Stimulated activated memory B cell treated with anti-CD40 and anti-IgM and Interleukin-4, amounts not matched to agents 10 μg/mL and 1 μg/mL and 100 μg/mL, for 72 hours (primary cell): ENCODE results near the gene NR2E3.
"Not testable (repeated sequence)": the region's sequence is repeated elsewhere in the genome, so short reads cannot be mapped to it uniquely, and the experiment has no call there.

Experiments used
- ATAC-seq: fragments of 150-1000 bp; cut with Tn5 transposase; 2 replicates; pipeline ENCODE4 v1.10.0; 2021
- H3K27ac Mint-ChIP-seq: one replicate; pipeline ENCODE4 v1.8.0; 2022; ENCODE audit warnings: mild to moderate bottlenecking, mixed read lengths
- H3K27me3 Mint-ChIP-seq: one replicate; pipeline ENCODE4 v1.8.0; 2022; ENCODE audit warnings: mixed read lengths
- H3K36me3 Mint-ChIP-seq: one replicate; pipeline ENCODE4 v1.8.0; 2022; ENCODE audit warnings: mixed read lengths
- H3K4me1 Mint-ChIP-seq: one replicate; pipeline ENCODE4 v1.8.0; 2022; ENCODE audit warnings: mixed read lengths
- H3K4me3 Mint-ChIP-seq: one replicate; pipeline ENCODE4 v1.8.0; 2022; ENCODE audit warnings: mild to moderate bottlenecking, moderate library complexity, mixed read lengths
- H3K9me3 Mint-ChIP-seq: one replicate; pipeline ENCODE4 v1.8.0; 2022; ENCODE audit warnings: mixed read lengths

NR2E3 gene

GRCh38 chr15:71821547-71822129 is 11.3 kb downstream of the NR2E3 start:
- Mint-ChIP-seq H3K9me3 (peaks cover 20% of the 10 kb centered on the region), H3K4me3 (no peak overlapping the region), H3K36me3 (peaks cover 53% of the 10 kb centered on the region), H3K27me3 (no peaks in the 10 kb centered on the region), H3K27ac (no peak overlapping the region), H3K4me1 (no peaks in the 10 kb centered on the region)
- ATAC-seq = no peak

GRCh38 chr15:71822890-71823630 is 12.7 kb downstream of the NR2E3 start:
- Mint-ChIP-seq H3K9me3 (peaks cover 20% of the 10 kb centered on the region), H3K27ac (no peak overlapping the region), H3K27me3 (no peaks in the 10 kb centered on the region), H3K36me3 (peaks cover 67% of the 10 kb centered on the region), H3K4me1 (no peaks in the 10 kb centered on the region), H3K4me3 (no peak overlapping the region)
- no peak for ATAC-seq

- H3K4me1 Mint-ChIP-seq = no peaks in the 10 kb centered on the region
- H3K27me3 Mint-ChIP-seq = no peaks in the 10 kb centered on the region
- peaks cover 75% of the 10 kb centered on the region for H3K36me3 Mint-ChIP-seq
- H3K27ac Mint-ChIP-seq = no peak overlapping the region
- H3K4me3 Mint-ChIP-seq = no peak overlapping the region
- peaks cover 15% of the 10 kb centered on the region for H3K9me3 Mint-ChIP-seq
- no peak for ATAC-seq
Observed at GRCh38 chr15:71823801-71824200, 13.4 kb downstream of the NR2E3 start.

GRCh38 chr15:71825021-71825730 is 14.8 kb downstream of the NR2E3 start:
- Mint-ChIP-seq H3K36me3 (peaks cover 88% of the 10 kb centered on the region), H3K27me3 (no peaks in the 10 kb centered on the region), H3K9me3 (peaks cover 13% of the 10 kb centered on the region), H3K27ac (no peak overlapping the region), H3K4me1 (no peaks in the 10 kb centered on the region), H3K4me3 (no peak overlapping the region)
- no peak for ATAC-seq

- H3K36me3 Mint-ChIP-seq = peaks cover 90% of the 10 kb centered on the region
- no peak for ATAC-seq
- peaks cover 13% of the 10 kb centered on the region for H3K9me3 Mint-ChIP-seq
- no peak overlapping the region for H3K27ac Mint-ChIP-seq
- H3K4me1 Mint-ChIP-seq = no peaks in the 10 kb centered on the region
- no peak overlapping the region for H3K4me3 Mint-ChIP-seq
- H3K27me3 Mint-ChIP-seq = no peaks in the 10 kb centered on the region
Observed at GRCh38 chr15:71826196-71826595, 15.8 kb downstream of the NR2E3 start.

- peaks cover 67% of the 10 kb centered on the region for H3K36me3 Mint-ChIP-seq
- no peak for ATAC-seq
- no peaks in the 10 kb centered on the region for H3K27me3 Mint-ChIP-seq
- no peak overlapping the region for H3K4me3 Mint-ChIP-seq
- H3K27ac Mint-ChIP-seq = no peak overlapping the region
- H3K4me1 Mint-ChIP-seq = no peaks in the 10 kb centered on the region
- no peaks in the 10 kb centered on the region for H3K9me3 Mint-ChIP-seq
Observed at GRCh38 chr15:71830981-71831380, 20.6 kb downstream of the NR2E3 start.

- Mint-ChIP-seq H3K27me3 (no peaks in the 10 kb centered on the region), H3K9me3 (no peaks in the 10 kb centered on the region), H3K4me1 (no peaks in the 10 kb centered on the region), H3K27ac (no peak overlapping the region), H3K36me3 (peaks cover 49% of the 10 kb centered on the region), H3K4me3 (no peak overlapping the region)
- ATAC-seq = no peak
Observed at GRCh38 chr15:71841563-71841962, 31.2 kb downstream of the NR2E3 start.

GRCh38 chr15:71844916-71845315 is 34.6 kb downstream of the NR2E3 start:
- Mint-ChIP-seq H3K27me3 (no peaks in the 10 kb centered on the region), H3K27ac (no peak overlapping the region), H3K9me3 (no peaks in the 10 kb centered on the region), H3K4me1 (no peaks in the 10 kb centered on the region), H3K4me3 (no peak overlapping the region), H3K36me3 (peaks cover 67% of the 10 kb centered on the region)
- no peak for ATAC-seq

- no peak for ATAC-seq
- no peak overlapping the region for H3K27ac Mint-ChIP-seq
- no peaks in the 10 kb centered on the region for H3K4me1 Mint-ChIP-seq
- H3K4me3 Mint-ChIP-seq = no peak overlapping the region
- H3K9me3 Mint-ChIP-seq = no peaks in the 10 kb centered on the region
- H3K27me3 Mint-ChIP-seq = no peaks in the 10 kb centered on the region
- H3K36me3 Mint-ChIP-seq = peaks cover 61% of the 10 kb centered on the region
Observed at GRCh38 chr15:71853543-71853942, 43.2 kb downstream of the NR2E3 start.

- not testable (repeated sequence) for H3K27ac Mint-ChIP-seq, H3K4me3 Mint-ChIP-seq, H3K9me3 Mint-ChIP-seq, ATAC-seq, H3K4me1 Mint-ChIP-seq, H3K27me3 Mint-ChIP-seq
- peaks cover 62% of the 10 kb centered on the region for H3K36me3 Mint-ChIP-seq
Observed at GRCh38 chr15:71858232-71858631, 47.9 kb downstream of the NR2E3 start.
